ENCODE measurements around the gene DHX57. TPM values are rescaled to one million over a fixed set of nuclear protein-coding genes. Genes with fewer than 3 reads are reported as not detected.

DHX57 gene
- total RNA-seq, 1 experiment from 2014 or later, result 27.5 TPM

GRCh38 chr2:38763728-38764127 lies 112.0 kb downstream of the DHX57 start:
- H3K36me3 Mint-ChIP-seq (ENCODE audit: insufficient read depth in 1 of 3, low read depth in 3 of 3), result no peaks in the 10 kb centered on the region
- Histone ChIP-seq H3K79me1 (ENCODE audit: insufficient read depth, low read depth, low read length, poor library complexity, severe bottlenecking) (no peaks in the 10 kb centered on the region), H3K4me1 (ENCODE audit: insufficient read depth, low read length) (no peaks in the 10 kb centered on the region), H2AK5ac (ENCODE audit: insufficient read length, low read length) (no peak overlapping the region), H3K27ac (ENCODE audit: insufficient read length, low read depth, low read length) (no peak overlapping the region), H3K23me2 (ENCODE audit: insufficient read length, low read depth, low read length, poor library complexity, severe bottlenecking) (no peaks in the 10 kb centered on the region), H3T11ph (ENCODE audit: low read length) (no peak overlapping the region), H4K8ac (replicated peaks; ENCODE audit: insufficient read length, low read depth, low read length) (no peak overlapping the region), H3K4ac (ENCODE audit: low read depth, low read length) (no peak overlapping the region), H3K56ac (ENCODE audit: insufficient read length, low read depth, low read length) (no peak overlapping the region), H3K9ac (ENCODE audit: extremely low read depth, insufficient read length, low read length) (no peak overlapping the region), H2AFZ (ENCODE audit: low read length) (no peak overlapping the region), H3K23ac (ENCODE audit: insufficient read length, low read depth, low read length) (no peak overlapping the region), H3K79me2 (ENCODE audit: insufficient read depth, low read length) (no peaks in the 10 kb centered on the region), H2BK12ac (ENCODE audit: insufficient read length, low read depth, low read length) (no peak overlapping the region), H2BK120ac (ENCODE audit: low read depth, low read length, poor library complexity, severe bottlenecking) (no peak overlapping the region), H3K18ac (ENCODE audit: insufficient read length, low read depth, low read length) (no peak overlapping the region), H2BK15ac (ENCODE audit: low read depth, low read length) (no peak overlapping the region), H4K20me1 (ENCODE audit: control insufficient read depth, insufficient read depth, insufficient read length) (no peaks in the 10 kb centered on the region), H3K4me2 (ENCODE audit: insufficient read depth, insufficient read length, low read length) (no peak overlapping the region), H4K91ac (ENCODE audit: insufficient read length, low read depth, low read length) (no peak overlapping the region), H2BK20ac (ENCODE audit: low read depth, low read length, poor library complexity, severe bottlenecking) (no peak overlapping the region), H3K9me3 (ENCODE audit: control insufficient read depth, low read depth, low read length) (no peaks in the 10 kb centered on the region), H3K14ac (ENCODE audit: insufficient read depth, low read length) (no peak overlapping the region), H4K5ac (ENCODE audit: insufficient read length, low read depth, low read length) (no peak overlapping the region), H2BK5ac (ENCODE audit: insufficient read length, low read length) (no peak overlapping the region), H3K27me3 (ENCODE audit: insufficient read depth, low read length) (no peaks in the 10 kb centered on the region)
- no peak for DNase-seq
- H3K9me3 Mint-ChIP-seq, result no peaks in the 10 kb centered on the region
- no peaks in the 10 kb centered on the region for H3K4me1 Mint-ChIP-seq
- WGBS (ENCODE audit: extremely low coverage, insufficient read length, low lambda C conversion rate), result no CpG with 5 or more reads among the region's 4 CpGs
- H3K4me3 Mint-ChIP-seq, result no peak overlapping the region
- TF ChIP-seq CTCF (conservative IDR thresholded peaks at IDR 0.05), result no peak
- no peaks in the 10 kb centered on the region for H3K27me3 Mint-ChIP-seq (ENCODE audit: low read depth)
- no peak overlapping the region for H3K27ac Mint-ChIP-seq

Data from H9 (cell line).